Measurements from ENCODE around the gene TTC7B. TPM values are rescaled to one million over a fixed set of nuclear protein-coding genes. Genes with fewer than 3 reads are reported as not detected.
A peak's percentile ranks its signal among the peaks of the same experiment; 100 is the strongest.

The TTC7B gene
- total and polyA plus RNA-seq, 9 of the 15 experiments (the other 6 are each of a cell fraction or from before 2014, with no cell fraction given) = 2.2 to 77.2 (median 36.7) TPM

DNA sequence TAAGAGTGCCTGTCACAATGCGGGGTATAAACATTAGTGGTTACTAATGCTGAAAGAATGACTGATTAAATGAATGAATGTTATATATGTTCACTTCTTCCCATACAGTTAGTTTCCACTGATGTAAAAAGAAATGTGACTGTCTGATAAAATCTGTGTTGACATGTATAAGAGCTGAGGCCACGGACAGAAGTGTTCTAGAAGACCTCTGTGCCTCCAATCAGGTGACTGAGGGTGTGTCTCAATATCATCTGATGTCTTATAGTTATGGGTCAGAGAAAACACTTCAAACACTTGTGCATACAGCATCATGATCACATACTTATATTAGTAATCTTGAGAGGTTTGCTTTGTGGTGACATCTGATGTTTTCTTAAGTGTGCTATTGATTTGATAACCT lies 183.4 kb downstream of the TTC7B start (continued):
- TF ChIP-seq, protein P1, sequence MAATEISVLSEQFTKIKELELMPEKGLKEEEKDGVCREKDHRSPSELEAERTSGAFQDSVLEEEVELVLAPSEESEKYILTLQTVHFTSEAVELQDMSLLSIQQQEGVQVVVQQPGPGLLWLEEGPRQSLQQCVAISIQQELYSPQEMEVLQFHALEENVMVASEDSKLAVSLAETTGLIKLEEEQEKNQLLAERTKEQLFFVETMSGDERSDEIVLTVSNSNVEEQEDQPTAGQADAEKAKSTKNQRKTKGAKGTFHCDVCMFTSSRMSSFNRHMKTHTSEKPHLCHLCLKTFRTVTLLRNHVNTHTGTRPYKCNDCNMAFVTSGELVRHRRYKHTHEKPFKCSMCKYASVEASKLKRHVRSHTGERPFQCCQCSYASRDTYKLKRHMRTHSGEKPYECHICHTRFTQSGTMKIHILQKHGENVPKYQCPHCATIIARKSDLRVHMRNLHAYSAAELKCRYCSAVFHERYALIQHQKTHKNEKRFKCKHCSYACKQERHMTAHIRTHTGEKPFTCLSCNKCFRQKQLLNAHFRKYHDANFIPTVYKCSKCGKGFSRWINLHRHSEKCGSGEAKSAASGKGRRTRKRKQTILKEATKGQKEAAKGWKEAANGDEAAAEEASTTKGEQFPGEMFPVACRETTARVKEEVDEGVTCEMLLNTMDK (IDR thresholded peaks at IDR 0.05; ENCODE audit: borderline replicate concordance, insufficient read depth, low read depth, low read length, poor library complexity, severe bottlenecking) = no peak
- TF ChIP-seq DMBX1 (CRISPR knock-in tag; IDR thresholded peaks at IDR 0.05; ENCODE audit: borderline replicate concordance) (no peak), HEY1 (CRISPR knock-in tag; IDR thresholded peaks at IDR 0.05; ENCODE audit: borderline replicate concordance) (no peak), FOXP1 (CRISPR knock-in tag; IDR thresholded peaks at IDR 0.05) (no peak), TEAD1 (CRISPR knock-in tag; IDR thresholded peaks at IDR 0.05) (no peak), HDAC1 (IDR thresholded peaks at IDR 0.05) (no peak), PTBP1 (IDR thresholded peaks at IDR 0.05; ENCODE audit: low read depth, low read length) (no peak), RBM34 (IDR thresholded peaks at IDR 0.05; ENCODE audit: borderline replicate concordance, insufficient read depth, low read length) (no peak), ZNF695 (CRISPR knock-in tag; IDR thresholded peaks at IDR 0.05) (no peak), POLR2B (IDR thresholded peaks at IDR 0.05; ENCODE audit: low read depth, partially characterized antibody) (no peak), L3MBTL2 (IDR thresholded peaks at IDR 0.05) (no peak), CEBPB (tag; IDR thresholded peaks at IDR 0.05) (no peak), CSDE1 (IDR thresholded peaks at IDR 0.05) (no peak)
- TF ChIP-seq, protein P2, sequence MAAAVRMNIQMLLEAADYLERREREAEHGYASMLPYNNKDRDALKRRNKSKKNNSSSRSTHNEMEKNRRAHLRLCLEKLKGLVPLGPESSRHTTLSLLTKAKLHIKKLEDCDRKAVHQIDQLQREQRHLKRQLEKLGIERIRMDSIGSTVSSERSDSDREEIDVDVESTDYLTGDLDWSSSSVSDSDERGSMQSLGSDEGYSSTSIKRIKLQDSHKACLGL (CRISPR knock-in tag; IDR thresholded peaks at IDR 0.05; ENCODE audit: borderline replicate concordance, poor library complexity, severe bottlenecking) = no peak
- TF ChIP-seq, protein P3, sequence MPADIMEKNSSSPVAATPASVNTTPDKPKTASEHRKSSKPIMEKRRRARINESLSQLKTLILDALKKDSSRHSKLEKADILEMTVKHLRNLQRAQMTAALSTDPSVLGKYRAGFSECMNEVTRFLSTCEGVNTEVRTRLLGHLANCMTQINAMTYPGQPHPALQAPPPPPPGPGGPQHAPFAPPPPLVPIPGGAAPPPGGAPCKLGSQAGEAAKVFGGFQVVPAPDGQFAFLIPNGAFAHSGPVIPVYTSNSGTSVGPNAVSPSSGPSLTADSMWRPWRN (IDR thresholded peaks at IDR 0.05; ENCODE audit: low read depth) = peak; percentile 58; the same call in 1 of the 2 replicates
- TF ChIP-seq, protein P4, sequence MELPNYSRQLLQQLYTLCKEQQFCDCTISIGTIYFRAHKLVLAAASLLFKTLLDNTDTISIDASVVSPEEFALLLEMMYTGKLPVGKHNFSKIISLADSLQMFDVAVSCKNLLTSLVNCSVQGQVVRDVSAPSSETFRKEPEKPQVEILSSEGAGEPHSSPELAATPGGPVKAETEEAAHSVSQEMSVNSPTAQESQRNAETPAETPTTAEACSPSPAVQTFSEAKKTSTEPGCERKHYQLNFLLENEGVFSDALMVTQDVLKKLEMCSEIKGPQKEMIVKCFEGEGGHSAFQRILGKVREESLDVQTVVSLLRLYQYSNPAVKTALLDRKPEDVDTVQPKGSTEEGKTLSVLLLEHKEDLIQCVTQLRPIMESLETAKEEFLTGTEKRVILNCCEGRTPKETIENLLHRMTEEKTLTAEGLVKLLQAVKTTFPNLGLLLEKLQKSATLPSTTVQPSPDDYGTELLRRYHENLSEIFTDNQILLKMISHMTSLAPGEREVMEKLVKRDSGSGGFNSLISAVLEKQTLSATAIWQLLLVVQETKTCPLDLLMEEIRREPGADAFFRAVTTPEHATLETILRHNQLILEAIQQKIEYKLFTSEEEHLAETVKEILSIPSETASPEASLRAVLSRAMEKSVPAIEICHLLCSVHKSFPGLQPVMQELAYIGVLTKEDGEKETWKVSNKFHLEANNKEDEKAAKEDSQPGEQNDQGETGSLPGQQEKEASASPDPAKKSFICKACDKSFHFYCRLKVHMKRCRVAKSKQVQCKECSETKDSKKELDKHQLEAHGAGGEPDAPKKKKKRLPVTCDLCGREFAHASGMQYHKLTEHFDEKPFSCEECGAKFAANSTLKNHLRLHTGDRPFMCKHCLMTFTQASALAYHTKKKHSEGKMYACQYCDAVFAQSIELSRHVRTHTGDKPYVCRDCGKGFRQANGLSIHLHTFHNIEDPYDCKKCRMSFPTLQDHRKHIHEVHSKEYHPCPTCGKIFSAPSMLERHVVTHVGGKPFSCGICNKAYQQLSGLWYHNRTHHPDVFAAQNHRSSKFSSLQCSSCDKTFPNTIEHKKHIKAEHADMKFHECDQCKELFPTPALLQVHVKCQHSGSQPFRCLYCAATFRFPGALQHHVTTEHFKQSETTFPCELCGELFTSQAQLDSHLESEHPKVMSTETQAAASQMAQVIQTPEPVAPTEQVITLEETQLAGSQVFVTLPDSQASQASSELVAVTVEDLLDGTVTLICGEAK (IDR thresholded peaks at IDR 0.05) = no peak
- TF ChIP-seq, protein P4 (CRISPR knock-in tag; IDR thresholded peaks at IDR 0.05) = no peak

All from K562 (cell line).